Measurements from ENCODE around the gene DRAM2. TPM values are rescaled to one million over a fixed set of nuclear protein-coding genes. Genes with fewer than 3 reads are reported as not detected.
"Not testable (repeated sequence)": the region's sequence is repeated elsewhere in the genome, so short reads cannot be mapped to it uniquely, and the experiment has no call there.

Gene DRAM2
- total RNA-seq, 1 donor from 2014 or later: 42.6 TPM

GRCh38 chr1:111085676-111086075, 54.2 kb downstream of the DRAM2 start:
- TF ChIP-seq CTCF (conservative IDR thresholded peaks at IDR 0.05): no peak
- H3K36me3 Mint-ChIP-seq: no peaks in the 10 kb centered on the region
- H3K4me1 Mint-ChIP-seq (ENCODE audit: unreplicated experiment): no peaks in the 10 kb centered on the region
- peaks cover 3% of the 10 kb centered on the region for H3K27me3 Mint-ChIP-seq
- no peak overlapping the region for H3K4me3 Mint-ChIP-seq
- no peak overlapping the region for H3K27ac Mint-ChIP-seq
- H3K9me3 Mint-ChIP-seq: peaks cover 8% of the 10 kb centered on the region
- DNase-seq (ENCODE audit: extremely low spot score, unreplicated experiment): no peak

- Mint-ChIP-seq H3K27me3 (peaks cover 3% of the 10 kb centered on the region), H3K9me3 (peaks cover 8% of the 10 kb centered on the region), H3K27ac (no peak overlapping the region), H3K4me3 (no peak overlapping the region), H3K4me1 (ENCODE audit: unreplicated experiment) (no peaks in the 10 kb centered on the region), H3K36me3 (no peaks in the 10 kb centered on the region)
- no peak for DNase-seq (ENCODE audit: extremely low spot score, unreplicated experiment)
- no peak for TF ChIP-seq CTCF (conservative IDR thresholded peaks at IDR 0.05)
These were observed 54.9 kb downstream of the DRAM2 start for GRCh38 chr1:111084999-111085398.

- H3K4me3 Mint-ChIP-seq: no peak overlapping the region
- no peak for TF ChIP-seq CTCF (conservative IDR thresholded peaks at IDR 0.05)
- H3K9me3 Mint-ChIP-seq: peaks cover 3% of the 10 kb centered on the region
- H3K27ac Mint-ChIP-seq: no peak overlapping the region
- no peak for DNase-seq (ENCODE audit: extremely low spot score, unreplicated experiment)
- no peaks in the 10 kb centered on the region for H3K36me3 Mint-ChIP-seq
- H3K27me3 Mint-ChIP-seq: peaks cover 3% of the 10 kb centered on the region
- H3K4me1 Mint-ChIP-seq (ENCODE audit: unreplicated experiment): no peaks in the 10 kb centered on the region
These were observed 57.3 kb downstream of the DRAM2 start for GRCh38 chr1:111082421-111083203.

GRCh38 chr1:111079329-111079728, 60.6 kb downstream of the DRAM2 start:
- DNase-seq (ENCODE audit: extremely low spot score, unreplicated experiment); H3K4me3 Mint-ChIP-seq; H3K36me3 Mint-ChIP-seq; H3K4me1 Mint-ChIP-seq (ENCODE audit: unreplicated experiment); H3K27ac Mint-ChIP-seq; H3K9me3 Mint-ChIP-seq; H3K27me3 Mint-ChIP-seq: not testable (repeated sequence)

GRCh38 chr1:111077312-111077711, 62.6 kb downstream of the DRAM2 start:
- not testable (repeated sequence) for H3K36me3 Mint-ChIP-seq; H3K4me3 Mint-ChIP-seq; H3K27ac Mint-ChIP-seq; DNase-seq (ENCODE audit: extremely low spot score, unreplicated experiment); H3K27me3 Mint-ChIP-seq; H3K4me1 Mint-ChIP-seq (ENCODE audit: unreplicated experiment); H3K9me3 Mint-ChIP-seq

Other genes starting within 250 kb of the DRAM2 start
- gene LRIF1, start 176.2 kb downstream of the DRAM2 start, total RNA-seq (ENCODE audit: low replicate concordance): 10.1 and 15.7 TPM in 2 replicates
- gene CEPT1, start 130 bp upstream of the DRAM2 start, total RNA-seq (ENCODE audit: low replicate concordance): 41.0 and 45.1 TPM in 2 replicates
- 6.3 and 12.7 TPM in 2 replicates for gene DENND2D, start 60.6 kb upstream of the DRAM2 start, total RNA-seq (ENCODE audit: low replicate concordance)
- 0.72 and 3.4 TPM in 2 replicates for gene CHI3L2, start 87.6 kb upstream of the DRAM2 start, total RNA-seq (ENCODE audit: low replicate concordance)
- 1.3 and 1.9 TPM in 2 replicates for gene CHIA, start 150.8 kb upstream of the DRAM2 start, total RNA-seq (ENCODE audit: low replicate concordance)